ENCODE results near the gene FCN1. TPM values are rescaled to one million over a fixed set of nuclear protein-coding genes. Genes with fewer than 3 reads are reported as not detected.

The FCN1 gene
- total RNA-seq, 4 donors from 2014 or later: 0.46 to 3.4 (median 1.6) TPM

- Histone ChIP-seq H3K36me3 (no peaks in the 10 kb centered on the region), H3K9me3 (no peaks in the 10 kb centered on the region), H3K27ac (no peak overlapping the region), H3K27me3 (peaks cover 20 to 37% (median 24%) of the 10 kb centered on the region in 3 donors), H3K4me1 (no peaks in the 10 kb centered on the region), H3K4me3 (no peak overlapping the region)
- DNase-seq (no peak), ATAC-seq (no peak)
- TF ChIP-seq POLR2A (IDR thresholded peaks at IDR 0.05): no peak
- TF ChIP-seq, protein P1, sequence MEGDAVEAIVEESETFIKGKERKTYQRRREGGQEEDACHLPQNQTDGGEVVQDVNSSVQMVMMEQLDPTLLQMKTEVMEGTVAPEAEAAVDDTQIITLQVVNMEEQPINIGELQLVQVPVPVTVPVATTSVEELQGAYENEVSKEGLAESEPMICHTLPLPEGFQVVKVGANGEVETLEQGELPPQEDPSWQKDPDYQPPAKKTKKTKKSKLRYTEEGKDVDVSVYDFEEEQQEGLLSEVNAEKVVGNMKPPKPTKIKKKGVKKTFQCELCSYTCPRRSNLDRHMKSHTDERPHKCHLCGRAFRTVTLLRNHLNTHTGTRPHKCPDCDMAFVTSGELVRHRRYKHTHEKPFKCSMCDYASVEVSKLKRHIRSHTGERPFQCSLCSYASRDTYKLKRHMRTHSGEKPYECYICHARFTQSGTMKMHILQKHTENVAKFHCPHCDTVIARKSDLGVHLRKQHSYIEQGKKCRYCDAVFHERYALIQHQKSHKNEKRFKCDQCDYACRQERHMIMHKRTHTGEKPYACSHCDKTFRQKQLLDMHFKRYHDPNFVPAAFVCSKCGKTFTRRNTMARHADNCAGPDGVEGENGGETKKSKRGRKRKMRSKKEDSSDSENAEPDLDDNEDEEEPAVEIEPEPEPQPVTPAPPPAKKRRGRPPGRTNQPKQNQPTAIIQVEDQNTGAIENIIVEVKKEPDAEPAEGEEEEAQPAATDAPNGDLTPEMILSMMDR (IDR thresholded peaks at IDR 0.05 in 4 of 5, conservative IDR thresholded peaks at IDR 0.05 in 1 of 5): no peak
- in situ Hi-C loops (cut with MboI; ENCODE audit: low sequenced_read_pairs in 4 of 4) (no loop called here), intact Hi-C loops (cut with DNase I; ENCODE audit: low total_unique reads) (no loop called here)
Measured at GRCh38 chr9:134965411-134965810, 47.7 kb upstream of the FCN1 start.

DNA sequence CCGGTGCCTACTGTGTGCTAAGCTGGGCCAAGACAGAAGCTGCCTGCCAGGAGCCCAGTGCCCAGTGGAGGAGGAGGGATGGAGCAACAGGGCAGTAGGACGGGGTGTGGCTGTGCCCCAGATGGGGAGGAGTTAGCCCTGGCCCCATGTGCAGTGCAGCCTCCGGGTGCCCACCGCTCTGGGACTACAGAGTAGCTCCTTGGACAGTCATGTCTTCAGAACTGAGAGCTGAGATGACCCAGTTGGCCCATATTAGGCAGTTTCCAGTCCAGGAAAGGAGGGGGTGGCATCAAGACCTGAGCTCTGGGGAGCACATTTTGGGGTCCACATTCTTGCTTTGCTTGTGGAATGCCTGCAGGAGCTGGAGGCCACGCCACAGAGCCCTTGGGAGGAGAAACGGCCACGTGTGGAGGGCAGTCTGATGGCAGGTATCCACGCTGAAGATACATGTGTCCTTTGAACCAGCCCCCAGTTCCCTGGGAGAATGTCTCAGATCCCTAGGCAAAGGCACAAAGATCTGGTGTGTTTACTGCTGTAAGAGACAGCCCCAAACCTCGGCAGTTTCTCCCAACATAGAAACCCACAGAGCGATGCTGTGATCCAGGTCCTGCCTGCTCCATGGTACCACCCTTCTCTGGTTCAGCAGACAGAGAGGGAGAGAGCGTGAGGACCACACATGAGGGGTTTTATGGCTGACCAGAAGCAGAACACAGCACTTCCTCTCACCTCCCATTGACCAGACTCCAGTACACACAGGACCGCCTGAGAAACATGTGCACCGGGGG is 46.8 kb upstream of the FCN1 start:
- no peak overlapping the region for H3K27ac ChIP-seq
- H3K27me3 ChIP-seq: peaks cover 20 to 29% (median 24%) of the 10 kb centered on the region in 3 donors
- H3K36me3 ChIP-seq: no peaks in the 10 kb centered on the region
- intact Hi-C loops (cut with DNase I; ENCODE audit: low total_unique reads) (no loop called here), in situ Hi-C loops (cut with MboI; ENCODE audit: low sequenced_read_pairs in 4 of 4) (no loop called here)
- ATAC-seq: no peak
- no peak overlapping the region for H3K4me3 ChIP-seq
- H3K4me1 ChIP-seq: no peaks in the 10 kb centered on the region
- no peak for DNase-seq
- TF ChIP-seq, protein P1 (IDR thresholded peaks at IDR 0.05 in 4 of 5, conservative IDR thresholded peaks at IDR 0.05 in 1 of 5): no peak
- TF ChIP-seq POLR2A (IDR thresholded peaks at IDR 0.05): no peak
- no peaks in the 10 kb centered on the region for H3K9me3 ChIP-seq

DNA sequence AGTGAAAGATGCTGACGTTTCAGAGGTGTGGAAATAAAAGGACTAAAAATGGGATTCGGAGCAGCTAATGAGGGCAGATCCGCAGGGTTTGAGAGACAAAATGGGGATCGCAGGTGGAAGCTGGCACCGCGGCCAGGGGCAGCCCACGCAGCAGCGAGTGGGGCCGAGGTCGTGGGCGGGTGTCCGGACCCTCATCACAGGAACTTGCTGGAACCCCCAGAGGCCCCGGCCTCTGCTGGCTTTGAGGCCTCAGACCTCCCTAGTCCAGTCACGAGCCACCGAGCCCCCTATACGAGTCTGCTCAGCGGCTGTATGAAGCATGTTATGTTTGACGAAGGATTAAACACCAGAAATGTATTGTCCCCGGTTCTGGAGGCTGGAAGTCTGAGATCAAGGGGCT is 45.8 kb upstream of the FCN1 start:
- intact Hi-C loops (cut with DNase I; ENCODE audit: low total_unique reads): no loop called here
- no peak overlapping the region for H3K4me3 ChIP-seq
- DNase-seq: no peak
- no peak overlapping the region for H3K27ac ChIP-seq
- H3K36me3 ChIP-seq: no peaks in the 10 kb centered on the region
- no peak for ATAC-seq
- H3K9me3 ChIP-seq: no peaks in the 10 kb centered on the region
- no peak for TF ChIP-seq POLR2A (IDR thresholded peaks at IDR 0.05)
- TF ChIP-seq, protein P1 (IDR thresholded peaks at IDR 0.05 in 4 of 5, conservative IDR thresholded peaks at IDR 0.05 in 1 of 5): no peak
- in situ Hi-C loops (cut with MboI; ENCODE audit: low sequenced_read_pairs in 4 of 4): no loop called here
- H3K27me3 ChIP-seq: peaks cover 14 to 20% (median 19%) of the 10 kb centered on the region in 3 donors
- no peaks in the 10 kb centered on the region for H3K4me1 ChIP-seq

DNA sequence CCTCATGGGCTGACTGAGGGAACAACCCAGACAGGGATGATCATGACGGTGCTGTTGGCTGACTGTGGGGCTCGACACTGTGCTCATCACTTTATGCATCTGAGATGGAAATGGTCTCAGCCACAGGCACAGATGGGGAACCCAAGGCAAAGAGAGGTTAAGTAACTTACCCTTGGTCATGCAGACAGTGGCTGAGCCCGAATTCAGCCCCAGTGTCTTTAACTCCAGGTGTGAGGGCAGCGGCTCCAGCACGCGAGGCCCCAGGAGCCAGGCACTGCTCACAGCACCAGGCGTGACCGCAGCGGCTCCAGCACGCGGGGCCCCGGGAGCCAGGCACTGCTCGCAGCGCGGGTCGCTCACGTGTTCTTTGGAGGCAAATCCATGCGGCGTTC is 45.3 kb upstream of the FCN1 start:
- intact Hi-C loops (cut with DNase I; ENCODE audit: low total_unique reads) (no loop called here), in situ Hi-C loops (cut with MboI; ENCODE audit: low sequenced_read_pairs in 4 of 4) (no loop called here)
- TF ChIP-seq, protein P1 (IDR thresholded peaks at IDR 0.05 in 4 of 5, conservative IDR thresholded peaks at IDR 0.05 in 1 of 5): no peak
- TF ChIP-seq POLR2A (IDR thresholded peaks at IDR 0.05): no peak
- H3K4me3 ChIP-seq: no peak overlapping the region
- H3K27me3 ChIP-seq: peaks cover 12 to 16% (median 14%) of the 10 kb centered on the region in 3 donors
- H3K27ac ChIP-seq: no peak overlapping the region
- DNase-seq (no peak), ATAC-seq (no peak)
- H3K36me3 ChIP-seq: no peaks in the 10 kb centered on the region
- no peaks in the 10 kb centered on the region for H3K4me1 ChIP-seq
- H3K9me3 ChIP-seq: no peaks in the 10 kb centered on the region
